Stomach (tissue), 4 donors: ENCODE results near the gene PRKCE.

ENCODE experiments used
- POLR2A ChIP-seq, 4 donors: fragments of 450-650 bp; IDR thresholded peaks; one replicate each; pipeline ENCODE4 v1.6.1; 2016; ENCODE audit warnings: antibody characterized with exemption in 4 of 4, control low read depth in 2 of 4, mild to moderate bottlenecking in 1 of 4, moderate library complexity in 1 of 4
- POLR2AphosphoS5 ChIP-seq, 3 donors: sonication (generic); formaldehyde crosslinking; IDR thresholded peaks; one replicate each; pipeline ENCODE4 v1.6.1; 2016; ENCODE audit warnings: antibody characterized with exemption in 3 of 3
- TF ChIP-seq, protein P1 (sequence below), 7 experiments: fragments of 450-650 bp in 4 of 7; fragments of 200-600 bp in 3 of 7; sonication (generic) in 3 of 7; IDR thresholded peaks; one replicate each; pipeline ENCODE4 v1.5.1; 2016 to 2019; ENCODE audit warnings: antibody characterized with exemption in 7 of 7, control low read depth in 2 of 7, mild to moderate bottlenecking in 1 of 7

DNA sequence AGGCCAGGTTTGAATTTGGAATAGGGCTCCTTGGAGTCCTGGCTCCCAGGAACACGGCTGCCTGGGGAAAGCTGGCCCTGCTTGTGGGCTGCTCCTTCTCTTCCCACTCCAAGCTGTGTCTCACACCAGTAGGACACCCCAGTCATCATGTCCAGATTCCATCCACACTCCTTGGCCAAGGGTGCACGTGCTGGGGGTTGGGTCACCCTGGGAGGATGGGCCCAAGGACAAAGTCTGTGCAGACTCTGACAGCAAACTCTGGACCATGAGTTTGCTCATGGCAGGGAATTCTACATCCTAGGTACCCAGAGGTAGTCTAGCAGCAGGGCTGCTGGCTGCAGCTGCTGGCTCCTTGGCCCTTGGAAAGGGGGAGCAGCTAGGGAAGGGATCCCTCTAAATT, 543.4 kb downstream of the PRKCE start:
- TF ChIP-seq, protein P1, sequence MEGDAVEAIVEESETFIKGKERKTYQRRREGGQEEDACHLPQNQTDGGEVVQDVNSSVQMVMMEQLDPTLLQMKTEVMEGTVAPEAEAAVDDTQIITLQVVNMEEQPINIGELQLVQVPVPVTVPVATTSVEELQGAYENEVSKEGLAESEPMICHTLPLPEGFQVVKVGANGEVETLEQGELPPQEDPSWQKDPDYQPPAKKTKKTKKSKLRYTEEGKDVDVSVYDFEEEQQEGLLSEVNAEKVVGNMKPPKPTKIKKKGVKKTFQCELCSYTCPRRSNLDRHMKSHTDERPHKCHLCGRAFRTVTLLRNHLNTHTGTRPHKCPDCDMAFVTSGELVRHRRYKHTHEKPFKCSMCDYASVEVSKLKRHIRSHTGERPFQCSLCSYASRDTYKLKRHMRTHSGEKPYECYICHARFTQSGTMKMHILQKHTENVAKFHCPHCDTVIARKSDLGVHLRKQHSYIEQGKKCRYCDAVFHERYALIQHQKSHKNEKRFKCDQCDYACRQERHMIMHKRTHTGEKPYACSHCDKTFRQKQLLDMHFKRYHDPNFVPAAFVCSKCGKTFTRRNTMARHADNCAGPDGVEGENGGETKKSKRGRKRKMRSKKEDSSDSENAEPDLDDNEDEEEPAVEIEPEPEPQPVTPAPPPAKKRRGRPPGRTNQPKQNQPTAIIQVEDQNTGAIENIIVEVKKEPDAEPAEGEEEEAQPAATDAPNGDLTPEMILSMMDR (IDR thresholded peaks at IDR 0.05): no peak
- TF ChIP-seq POLR2A (IDR thresholded peaks at IDR 0.05) (no peak), POLR2AphosphoS5 (IDR thresholded peaks at IDR 0.05) (no peak)
